Subcutaneous abdominal adipose tissue (tissue), 5 donors: ENCODE measurements around the gene ITGA2.

Source experiments
- H3K27ac ChIP-seq: one replicate; pipeline ENCODE4 v1.7.0; 2013; ENCODE audit warnings: low read depth, mild to moderate bottlenecking, inconsistent platforms, low read length, moderate library complexity
- H3K27me3 ChIP-seq, 5 donors: one replicate each; pipeline ENCODE4 v1.7.0; 2013; ENCODE audit warnings: low read length in 5 of 5, inconsistent platforms in 1 of 5; ENCODE audit not compliant: control insufficient read depth in 5 of 5, insufficient read depth in 4 of 5
- H3K36me3 ChIP-seq, 5 donors: one replicate each; pipeline ENCODE4 v1.7.0; 2013; ENCODE audit warnings: low read length in 5 of 5; ENCODE audit not compliant: control insufficient read depth in 5 of 5, insufficient read depth in 5 of 5
- H3K4me1 ChIP-seq, 5 donors: one replicate each; pipeline ENCODE4 v1.7.0; 2013; ENCODE audit warnings: low read length in 5 of 5, mild to moderate bottlenecking in 3 of 5, moderate library complexity in 1 of 5; ENCODE audit not compliant: control insufficient read depth in 5 of 5, insufficient read depth in 5 of 5
- H3K4me3 ChIP-seq, 5 donors: one replicate each; pipeline ENCODE4 v1.7.0; 2013; ENCODE audit warnings: low read length in 5 of 5, low read depth in 1 of 5
- H3K9ac ChIP-seq, 5 donors: one replicate each; pipeline ENCODE4 v1.7.0; 2013; ENCODE audit warnings: low read length in 5 of 5, mild to moderate bottlenecking in 4 of 5, moderate library complexity in 3 of 5
- H3K9me3 ChIP-seq, 5 donors: one replicate each; pipeline ENCODE4 v1.7.0; 2013; ENCODE audit warnings: low read length in 5 of 5; ENCODE audit not compliant: control insufficient read depth in 5 of 5
- donor health status: healthy.
- donor health status: healthy.
- donor health status: healthy.
- donor health status: healthy.
- donor health status: healthy.

The ITGA2 gene

GRCh38 chr5:53045263-53045662 is 56.1 kb downstream of the ITGA2 start:
- Histone ChIP-seq H3K9ac (no peak overlapping the region), H3K4me1 (no peaks in the 10 kb centered on the region)

GRCh38 chr5:53048248-53048647 is 59.1 kb downstream of the ITGA2 start:
- Histone ChIP-seq H3K36me3 (no peaks in the 10 kb centered on the region), H3K4me1 (no peaks in the 10 kb centered on the region), H3K9me3 (no peaks in the 10 kb centered on the region), H3K27me3 (no peaks in the 10 kb centered on the region), H3K27ac (no peak overlapping the region), H3K4me3 (no peak overlapping the region), H3K9ac (no peak overlapping the region)

More at GRCh38 chr5:53045263-53045662, 56.1 kb downstream of the ITGA2 start:
- no peaks in the 10 kb centered on the region for H3K9me3 ChIP-seq
- H3K36me3 ChIP-seq: no peaks in the 10 kb centered on the region
- H3K4me3 ChIP-seq: no peak overlapping the region
- H3K27ac ChIP-seq: no peak overlapping the region
- no peaks in the 10 kb centered on the region for H3K27me3 ChIP-seq

- Histone ChIP-seq H3K4me3 (no peak overlapping the region), H3K9me3 (no peaks in the 10 kb centered on the region), H3K4me1 (no peaks in the 10 kb centered on the region), H3K9ac (no peak overlapping the region), H3K27ac (no peak overlapping the region), H3K36me3 (no peaks in the 10 kb centered on the region), H3K27me3 (no peaks in the 10 kb centered on the region)
Observed at GRCh38 chr5:53052499-53052898, 63.3 kb downstream of the ITGA2 start.

DNA sequence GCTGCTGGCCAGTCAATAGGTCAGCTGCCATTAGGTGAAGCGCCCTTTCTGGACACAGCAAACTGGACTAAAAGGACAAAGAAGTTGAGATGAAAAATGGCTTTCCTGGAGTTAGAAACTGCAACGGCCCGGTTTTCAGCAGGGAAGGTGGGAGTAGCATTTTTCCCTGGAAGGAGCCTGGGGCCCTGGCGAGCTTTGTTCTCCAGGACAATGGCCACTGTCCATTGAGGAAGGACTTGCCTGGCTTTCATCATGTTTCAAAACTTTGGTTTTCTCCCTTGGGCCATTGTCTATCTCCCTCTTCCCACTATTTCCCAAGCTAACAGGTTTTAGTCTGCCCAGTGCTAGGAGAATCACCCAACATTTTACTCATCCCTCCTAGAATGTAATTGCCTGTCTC is 64.2 kb downstream of the ITGA2 start:
- H3K4me3 ChIP-seq: no peak overlapping the region

DNA sequence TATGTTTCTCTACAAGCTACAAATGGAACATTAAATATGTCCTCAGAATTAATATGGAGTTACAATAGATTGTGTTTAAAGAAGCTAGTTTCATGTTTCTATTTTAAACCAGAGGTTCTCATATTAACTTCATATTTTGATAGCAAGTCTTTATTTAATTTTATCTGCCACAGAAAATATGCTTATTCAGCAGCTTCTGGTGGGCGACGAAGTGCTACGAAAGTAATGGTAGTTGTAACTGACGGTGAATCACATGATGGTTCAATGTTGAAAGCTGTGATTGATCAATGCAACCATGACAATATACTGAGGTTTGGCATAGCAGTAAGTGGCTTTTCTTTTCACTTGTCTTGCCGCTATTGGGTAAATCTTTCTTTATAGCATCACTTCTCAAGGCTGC is 66.2 kb downstream of the ITGA2 start:
- no peak overlapping the region for H3K4me3 ChIP-seq
- H3K4me1 ChIP-seq: no peaks in the 10 kb centered on the region
- H3K9ac ChIP-seq: no peak overlapping the region
- H3K27ac ChIP-seq: no peak overlapping the region
- H3K27me3 ChIP-seq: no peaks in the 10 kb centered on the region
- no peaks in the 10 kb centered on the region for H3K9me3 ChIP-seq
- H3K36me3 ChIP-seq: no peaks in the 10 kb centered on the region

More for the DNA sequence above, 64.2 kb downstream of the ITGA2 start:
- Histone ChIP-seq H3K9ac (no peak overlapping the region), H3K27me3 (no peaks in the 10 kb centered on the region), H3K9me3 (no peaks in the 10 kb centered on the region), H3K4me1 (no peaks in the 10 kb centered on the region), H3K36me3 (no peaks in the 10 kb centered on the region), H3K27ac (no peak overlapping the region)

GRCh38 chr5:53059281-53059680 is 70.1 kb downstream of the ITGA2 start:
- Histone ChIP-seq H3K27ac (no peak overlapping the region), H3K36me3 (no peaks in the 10 kb centered on the region), H3K27me3 (no peaks in the 10 kb centered on the region), H3K4me1 (no peaks in the 10 kb centered on the region), H3K4me3 (no peak overlapping the region), H3K9me3 (no peaks in the 10 kb centered on the region), H3K9ac (no peak overlapping the region)

DNA sequence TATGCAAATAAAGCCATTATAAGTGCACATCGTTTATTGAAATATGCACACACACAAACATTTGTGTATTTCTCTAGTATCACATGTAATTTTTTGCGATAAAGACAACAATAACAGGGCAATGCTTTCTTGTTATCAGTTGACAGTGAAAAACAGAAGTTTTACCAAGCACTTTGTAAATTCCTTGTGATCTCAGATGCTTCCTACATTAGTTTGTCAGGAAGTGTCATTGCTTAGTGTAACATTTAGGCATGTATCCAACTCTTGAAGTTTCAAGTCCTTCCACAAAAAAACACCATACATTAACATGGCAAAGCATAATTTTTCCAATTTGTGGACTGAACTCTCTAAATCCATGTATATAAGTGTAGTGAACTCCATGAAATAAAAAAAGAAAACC is 74.0 kb downstream of the ITGA2 start:
- Histone ChIP-seq H3K36me3 (no peaks in the 10 kb centered on the region), H3K9me3 (no peaks in the 10 kb centered on the region), H3K27ac (no peak overlapping the region), H3K27me3 (no peaks in the 10 kb centered on the region), H3K9ac (no peak overlapping the region), H3K4me3 (no peak overlapping the region), H3K4me1 (no peaks in the 10 kb centered on the region)

DNA sequence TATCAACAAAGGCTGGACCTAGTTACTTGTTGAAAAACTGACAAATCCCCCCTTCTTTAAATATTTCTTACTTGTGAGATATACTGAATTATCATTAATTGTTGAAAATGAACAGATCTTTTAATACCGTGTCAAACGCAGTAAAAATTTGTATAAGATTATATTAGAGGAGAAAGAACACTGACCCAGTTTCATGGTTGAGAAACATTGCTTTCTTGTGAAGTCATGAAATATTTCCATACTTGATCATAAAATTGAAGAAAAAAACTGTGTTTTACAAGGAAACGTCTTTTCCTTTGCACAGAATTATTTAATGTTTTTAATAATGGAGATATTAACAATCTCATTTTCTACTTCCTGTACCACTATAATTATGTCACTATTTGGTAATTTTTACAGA is 74.6 kb downstream of the ITGA2 start:
- H3K36me3 ChIP-seq: no peaks in the 10 kb centered on the region
- no peak overlapping the region for H3K9ac ChIP-seq
- no peaks in the 10 kb centered on the region for H3K9me3 ChIP-seq
- no peak overlapping the region for H3K27ac ChIP-seq
- no peaks in the 10 kb centered on the region for H3K27me3 ChIP-seq
- no peaks in the 10 kb centered on the region for H3K4me1 ChIP-seq
- H3K4me3 ChIP-seq: no peak overlapping the region

GRCh38 chr5:53066088-53066487 is 76.9 kb downstream of the ITGA2 start:
- Histone ChIP-seq H3K27ac (no peak overlapping the region), H3K9ac (no peak overlapping the region), H3K9me3 (no peaks in the 10 kb centered on the region), H3K27me3 (no peaks in the 10 kb centered on the region), H3K4me1 (no peaks in the 10 kb centered on the region), H3K4me3 (no peak overlapping the region), H3K36me3 (no peaks in the 10 kb centered on the region)

DNA sequence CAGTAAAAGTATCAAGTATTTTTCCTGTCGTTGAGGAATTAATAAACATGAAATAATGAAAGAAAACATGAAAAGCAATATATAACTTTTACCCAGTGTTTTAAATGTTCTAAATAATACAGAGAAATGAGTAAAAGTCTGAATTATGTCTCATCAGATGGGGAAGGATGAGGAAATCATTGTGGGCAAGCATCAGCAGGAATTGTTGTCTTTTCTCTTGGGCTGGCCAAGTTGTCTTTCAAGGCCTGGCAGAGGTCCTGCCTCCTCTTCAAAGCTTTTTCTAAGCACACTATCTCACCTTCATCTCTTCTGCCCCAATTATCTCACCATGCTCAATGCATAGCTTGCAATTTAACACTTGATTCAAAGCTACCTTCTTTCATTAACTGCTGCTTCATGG is 78.5 kb downstream of the ITGA2 start:
- no peaks in the 10 kb centered on the region for H3K36me3 ChIP-seq

GRCh38 chr5:53068291-53068836 is 79.2 kb downstream of the ITGA2 start:
- Histone ChIP-seq H3K4me1 (no peaks in the 10 kb centered on the region), H3K4me3 (no peak overlapping the region), H3K27ac (no peak overlapping the region), H3K36me3 (no peaks in the 10 kb centered on the region), H3K27me3 (peaks cover 0 to 3% (median 0%) of the 10 kb centered on the region in 5 donors), H3K9me3 (no peaks in the 10 kb centered on the region), H3K9ac (no peak overlapping the region)

More for the DNA sequence above, 78.5 kb downstream of the ITGA2 start:
- Histone ChIP-seq H3K9ac (no peak overlapping the region), H3K27ac (no peak overlapping the region), H3K9me3 (no peaks in the 10 kb centered on the region), H3K27me3 (no peaks in the 10 kb centered on the region), H3K4me3 (no peak overlapping the region), H3K4me1 (no peaks in the 10 kb centered on the region)
